Stimulated activated CD8-positive, alpha-beta memory T cell treated with anti-CD3 and anti-CD28 coated beads, Interleukin-4, amount 100 ng/mL, for 4 hours (primary cell): ENCODE results near the gene ONECUT3.
"Not testable (repeated sequence)": the region's sequence is repeated elsewhere in the genome, so short reads cannot be mapped to it uniquely, and the experiment has no call there.

Experiments
- DNase-seq, 2 donors: peaks; one replicate each; pipeline ENCODE4 v3.0.0-alpha.2; 2020; ENCODE audit warnings: low read depth in 2 of 2, low spot score in 1 of 2

ONECUT3 gene

GRCh38 chr19:1752757-1753728 is at the start of gene ONECUT3:
Gene ONECUT3, plus strand, starts transcription at chr19:1753506. Its CDS starts 157 bp downstream, at chr19:1753663.
- no peak for DNase-seq

- no peak for DNase-seq
Measured at GRCh38 chr19:1704339-1704738, 49.0 kb upstream of the ONECUT3 start.

- no peak for DNase-seq
Measured at GRCh38 chr19:1705367-1705766, 47.9 kb upstream of the ONECUT3 start.

GRCh38 chr19:1706646-1707045 is 46.7 kb upstream of the ONECUT3 start:
- not testable (repeated sequence) for DNase-seq

- DNase-seq: no peak
Measured at GRCh38 chr19:1707240-1707639, 46.1 kb upstream of the ONECUT3 start.

GRCh38 chr19:1713170-1713569 is 40.1 kb upstream of the ONECUT3 start:
- no peak for DNase-seq

GRCh38 chr19:1715540-1715939 is 37.8 kb upstream of the ONECUT3 start:
- DNase-seq: no peak

- DNase-seq: no peak
Measured at GRCh38 chr19:1717200-1717969, 35.9 kb upstream of the ONECUT3 start.

- DNase-seq: no peak
Measured at GRCh38 chr19:1717970-1718264, 35.4 kb upstream of the ONECUT3 start.

- no peak for DNase-seq
Measured at GRCh38 chr19:1718420-1719291, 34.6 kb upstream of the ONECUT3 start.

GRCh38 chr19:1719519-1719918 is 33.8 kb upstream of the ONECUT3 start:
- DNase-seq: no peak

- DNase-seq: no peak
Measured at GRCh38 chr19:1720237-1720636, 33.1 kb upstream of the ONECUT3 start.

GRCh38 chr19:1725100-1726064 is 27.9 kb upstream of the ONECUT3 start:
- no peak for DNase-seq

- DNase-seq: no peak
Measured at GRCh38 chr19:1728816-1729567, 24.3 kb upstream of the ONECUT3 start.

GRCh38 chr19:1729568-1729925 is 23.8 kb upstream of the ONECUT3 start:
- no peak for DNase-seq

- DNase-seq: no peak
Measured at GRCh38 chr19:1730157-1730556, 23.1 kb upstream of the ONECUT3 start.

- DNase-seq: no peak
Measured at GRCh38 chr19:1734321-1734966, 18.9 kb upstream of the ONECUT3 start.

GRCh38 chr19:1736280-1736679 is 17.0 kb upstream of the ONECUT3 start:
- DNase-seq: no peak

GRCh38 chr19:1736927-1737326 is 16.4 kb upstream of the ONECUT3 start:
- no peak for DNase-seq
